Stromal cell of bone marrow (primary cell): ENCODE results near the gene PDE5A.
"Not testable (repeated sequence)": the region's sequence is repeated elsewhere in the genome, so short reads cannot be mapped to it uniquely, and the experiment has no call there.

Experiments
- DNase-seq: peaks from one replicate; pipeline ENCODE4 v3.0.0-alpha.2; 2012; ENCODE audit warnings: low read depth

Gene PDE5A

DNA sequence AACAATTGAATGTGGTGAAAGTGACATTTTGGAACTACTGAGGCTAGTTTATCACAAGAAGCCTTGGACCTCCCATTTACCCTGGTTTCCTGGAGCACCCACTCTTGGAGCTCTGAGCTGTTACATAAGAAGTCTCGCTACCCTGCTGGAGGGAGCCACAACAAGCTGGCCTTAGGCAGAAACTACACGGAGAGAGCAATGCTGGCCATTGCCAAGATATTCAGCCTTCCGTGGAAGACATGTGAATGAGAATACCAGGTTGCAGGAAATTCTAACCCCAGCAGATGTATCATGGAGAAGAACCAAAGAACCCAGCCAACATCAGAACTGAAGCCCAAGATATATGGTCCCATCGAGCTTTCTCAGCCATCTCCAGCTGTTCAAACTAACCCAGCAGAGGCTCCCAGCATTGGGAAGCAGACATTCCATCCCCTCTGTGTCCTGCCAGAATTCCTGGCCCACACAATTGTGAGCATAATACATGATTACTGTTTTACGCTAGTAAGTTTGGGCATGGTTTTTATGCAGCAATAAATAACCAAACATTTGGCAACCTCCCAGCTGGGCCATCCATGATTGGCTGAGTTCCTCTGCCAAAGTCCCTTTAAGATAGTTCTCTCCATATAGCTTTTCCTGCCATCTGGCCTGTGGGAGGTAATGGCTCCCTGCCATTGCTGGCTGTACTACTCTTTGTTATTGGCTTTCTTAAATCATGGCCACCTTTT, 17.9 kb upstream of the PDE5A start:
- no peak for DNase-seq

DNA sequence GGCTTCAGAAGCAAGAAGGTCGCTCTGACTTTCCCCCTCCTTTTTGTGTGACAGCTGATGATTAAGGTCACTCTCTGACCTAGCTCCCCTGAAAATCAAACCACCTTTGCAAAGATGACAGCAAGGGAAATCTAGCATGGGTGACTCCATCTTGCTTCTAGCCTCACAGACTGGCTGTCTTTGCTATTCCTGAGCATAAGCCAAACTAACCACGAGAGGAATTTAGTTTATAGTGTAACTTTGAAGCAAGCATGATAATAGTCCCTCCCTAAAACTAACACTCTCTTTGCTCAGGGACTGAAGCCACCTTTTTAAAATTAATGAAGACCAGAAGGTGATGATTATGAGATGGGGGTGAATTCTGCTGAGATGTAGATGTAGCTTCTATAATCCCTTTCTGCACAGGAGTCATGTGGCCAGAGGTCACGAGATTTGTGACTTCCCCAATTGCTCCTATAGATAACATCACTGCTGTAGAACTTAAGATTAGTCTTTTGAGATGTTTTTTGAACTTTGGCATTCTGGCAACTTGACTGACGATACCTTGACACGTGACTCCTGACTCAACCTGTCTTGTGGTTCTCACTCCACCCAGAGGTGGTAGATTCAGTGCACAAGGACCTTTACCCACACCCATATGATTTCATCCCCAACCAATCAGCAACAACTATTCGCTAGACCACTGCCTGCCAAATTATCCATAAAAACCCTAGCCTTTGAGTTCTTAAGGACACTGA, 14.9 kb upstream of the PDE5A start:
- DNase-seq = no peak

DNA sequence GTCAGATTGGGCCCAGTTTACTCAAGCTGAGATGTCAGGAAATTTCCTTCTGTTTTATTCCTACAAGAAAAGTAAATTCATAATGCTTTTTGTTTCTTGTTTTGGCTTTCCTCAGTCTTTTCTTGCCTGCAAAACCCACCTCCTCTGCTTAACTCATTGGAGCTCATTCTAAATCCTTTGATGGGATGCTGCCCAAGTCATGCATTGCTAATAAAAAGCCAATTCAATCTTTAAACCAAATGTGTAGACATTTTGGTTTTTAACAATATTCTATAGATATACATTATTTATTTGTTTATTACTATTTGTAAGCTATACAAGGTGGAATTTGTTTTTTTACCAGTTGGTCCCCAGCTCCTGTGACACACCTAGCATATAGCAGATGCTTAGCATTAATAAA, 13.2 kb upstream of the PDE5A start:
- DNase-seq = no peak

DNA sequence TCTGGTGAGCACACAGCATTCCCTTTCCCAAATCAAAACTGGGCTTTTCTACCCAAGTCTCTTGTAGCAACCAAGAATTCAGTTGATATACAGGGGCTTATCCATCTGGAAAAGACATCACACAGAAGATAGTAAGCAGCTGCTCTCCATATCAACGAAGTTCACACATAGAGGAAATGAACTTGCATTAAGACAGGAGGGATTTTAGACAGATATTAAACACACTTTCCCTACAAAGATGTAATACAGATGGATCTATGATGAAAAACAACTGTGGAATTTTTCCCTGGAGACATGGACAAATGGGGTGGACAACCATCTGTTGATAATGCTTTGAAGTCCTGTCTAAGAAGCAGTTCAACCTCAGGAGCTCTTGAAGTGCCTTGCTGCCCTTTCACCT, 9.8 kb upstream of the PDE5A start:
- no peak for DNase-seq

DNA sequence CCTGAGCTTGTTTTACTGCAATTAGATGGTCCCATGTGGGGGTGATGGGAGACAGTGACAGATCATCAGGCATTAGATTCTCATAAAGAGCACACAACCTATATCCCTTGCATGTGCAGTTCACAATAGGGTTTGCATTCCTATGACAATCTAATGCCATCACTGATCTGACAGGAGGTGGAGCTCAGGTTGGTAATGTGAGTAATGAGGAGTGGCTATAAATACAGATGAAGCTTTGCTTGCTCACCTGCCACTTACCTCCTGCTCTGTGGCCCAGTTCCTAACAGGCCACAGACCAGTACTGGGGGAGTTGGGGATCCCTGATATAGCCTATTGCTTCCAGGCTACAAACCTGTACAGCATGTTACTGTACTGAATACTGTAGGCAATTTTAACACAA, 8.2 kb upstream of the PDE5A start:
- DNase-seq = not testable (repeated sequence)

DNA sequence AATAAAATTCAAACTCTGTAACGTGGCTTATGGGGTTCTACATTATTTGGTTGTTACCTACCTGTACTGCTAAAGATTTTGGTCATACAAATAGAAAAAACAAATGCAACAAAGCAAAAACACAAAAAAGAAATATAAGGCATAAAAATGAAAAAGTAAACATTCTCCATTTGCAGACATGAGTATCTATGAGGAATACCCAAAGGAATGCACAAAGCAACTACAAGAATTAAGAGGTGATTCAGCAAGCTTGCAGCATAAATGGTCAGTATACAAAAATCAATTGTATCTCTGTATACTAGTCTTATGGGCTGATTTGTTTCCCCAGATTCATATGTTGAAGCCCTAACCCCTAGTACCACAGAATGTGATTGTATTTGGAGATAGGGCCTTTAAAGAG, 3.6 kb upstream of the PDE5A start:
- no peak for DNase-seq

DNA sequence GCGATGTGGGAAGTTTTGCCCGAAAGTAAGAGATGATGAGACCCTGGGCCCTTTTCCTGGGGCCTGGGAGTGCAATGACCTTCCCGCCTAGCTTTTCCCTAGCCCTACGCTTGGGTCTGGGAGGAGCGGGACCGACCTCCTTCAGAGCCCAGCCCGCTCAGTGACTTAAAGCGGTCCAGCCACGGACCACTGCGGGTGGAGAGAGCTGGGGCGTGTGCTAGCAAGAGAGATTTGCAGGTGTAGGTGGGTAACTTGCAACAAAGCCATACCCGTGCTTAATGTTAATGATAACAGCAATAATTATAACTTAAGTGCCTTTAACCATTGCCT, 503 bp upstream of the PDE5A start:
- DNase-seq = no peak

DNA sequence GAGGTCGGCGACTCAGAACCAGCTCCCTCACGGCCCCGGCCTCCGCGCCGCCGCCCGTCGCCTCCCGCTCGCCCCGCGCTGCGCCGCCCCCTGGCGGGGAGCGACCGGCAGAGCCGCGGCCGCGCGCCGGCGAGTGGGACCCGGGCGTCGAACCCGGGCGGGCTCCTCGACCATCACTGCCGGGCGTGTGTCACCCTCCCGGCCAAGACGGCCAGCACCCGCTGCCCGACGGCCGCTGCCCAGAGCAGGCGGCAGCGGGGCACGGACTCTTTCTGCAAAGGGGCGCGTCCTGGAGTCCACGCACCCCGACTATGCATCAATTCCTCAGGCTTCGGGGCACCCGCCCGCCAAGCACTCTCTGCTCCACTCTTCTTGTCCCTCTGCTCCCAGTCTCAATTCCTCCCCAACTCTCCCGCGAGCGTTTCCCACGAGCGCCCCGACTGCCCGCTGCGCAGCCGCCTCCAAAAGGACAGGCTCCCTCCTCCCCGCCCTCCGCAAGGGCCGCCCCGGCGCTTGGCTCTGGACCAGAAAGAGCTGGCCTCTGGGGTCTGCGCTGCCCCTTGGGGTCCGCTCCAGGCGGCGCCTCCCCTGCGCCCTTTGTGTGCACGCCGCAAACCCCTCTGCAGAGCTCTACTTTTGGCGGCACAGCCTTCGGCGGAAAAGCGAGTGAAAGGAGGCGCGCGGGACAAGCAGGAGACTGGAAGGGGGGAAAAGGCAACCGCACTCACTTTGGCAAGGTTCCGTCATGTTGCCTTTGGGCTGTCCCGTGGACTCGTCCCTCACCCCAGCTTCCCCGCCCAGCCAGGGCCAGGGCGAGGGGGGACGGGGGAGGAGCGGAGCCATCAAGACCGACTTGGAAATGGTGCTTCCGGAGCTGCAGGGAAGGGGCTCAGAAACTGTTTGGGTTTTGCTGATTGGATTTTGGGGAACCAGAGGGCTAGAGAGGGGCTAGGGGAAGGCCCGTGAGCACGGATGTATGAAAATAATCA, 1.0 kb downstream of the PDE5A start:
- peak; percentile 50 for DNase-seq

DNA sequence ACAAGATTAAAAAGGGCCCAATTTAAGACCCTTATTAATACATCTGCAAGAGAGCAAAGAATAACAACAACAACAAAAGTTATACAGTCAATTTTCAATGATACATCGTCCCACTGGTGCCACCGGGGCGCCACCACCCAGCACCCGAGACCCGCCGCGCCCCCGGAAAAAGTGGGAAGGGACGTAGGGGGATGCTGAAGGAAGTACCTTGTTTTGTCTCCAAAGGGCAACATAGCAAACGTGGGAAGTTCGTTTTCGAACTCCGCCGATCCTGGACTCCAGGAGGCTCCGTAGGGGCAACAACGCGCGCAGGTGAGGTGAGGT, 1.7 kb downstream of the PDE5A start:
- no peak for DNase-seq

DNA sequence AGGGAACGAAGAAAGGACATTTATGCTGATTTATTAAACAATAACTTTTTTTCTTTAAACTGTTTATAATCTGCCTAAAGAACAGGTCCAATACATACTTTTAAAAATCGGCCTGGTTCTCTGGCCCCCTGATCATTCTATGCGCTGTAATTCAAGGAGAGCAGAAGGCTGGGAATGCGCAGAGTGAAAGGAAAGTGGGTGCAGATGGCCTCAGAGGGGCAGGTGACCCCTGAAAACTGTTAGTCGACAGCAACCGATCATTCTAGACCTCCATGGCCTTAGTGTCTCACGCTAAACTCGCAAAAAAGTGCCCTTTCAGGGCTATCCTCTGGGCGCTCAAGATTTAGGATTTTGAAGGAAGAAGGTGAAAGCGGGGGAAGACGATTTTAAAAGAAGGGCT, 2.2 kb downstream of the PDE5A start:
- DNase-seq = no peak

DNA sequence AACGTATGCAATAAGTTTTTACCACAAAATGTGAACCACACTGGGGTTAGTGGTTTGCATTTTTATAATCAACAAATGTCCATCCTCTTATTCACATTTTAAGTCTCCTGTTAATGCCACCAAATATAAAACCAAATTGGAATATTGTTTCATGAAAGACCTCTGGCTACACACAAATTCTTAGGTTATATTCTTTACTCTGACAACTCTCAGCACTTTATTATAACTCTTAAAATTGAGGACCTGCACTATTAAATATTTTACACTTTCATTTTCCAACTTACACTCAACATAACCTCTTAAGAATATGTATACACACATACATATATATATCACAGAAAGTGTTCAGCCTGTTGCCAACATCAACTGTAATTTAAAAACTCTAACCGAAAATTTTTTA, 2.8 kb downstream of the PDE5A start:
- no peak for DNase-seq

DNA sequence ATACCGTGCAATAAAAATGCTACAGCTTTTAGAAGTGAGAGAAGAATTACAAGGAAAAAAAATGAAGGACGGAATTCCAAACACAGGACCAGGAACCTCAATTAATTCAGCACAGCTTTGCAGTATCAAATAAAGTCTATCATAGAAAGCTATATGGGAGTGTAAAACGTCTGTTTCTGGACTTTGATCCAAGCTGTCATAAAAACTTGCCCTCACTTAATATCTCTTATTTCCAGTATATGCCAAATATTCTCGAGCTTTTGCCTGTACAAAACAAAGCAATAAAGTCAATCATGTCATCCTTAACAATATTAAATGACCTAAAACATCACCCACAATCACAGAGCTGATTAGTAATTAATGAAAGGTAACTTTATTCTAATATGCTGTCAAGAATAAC, 4.2 kb downstream of the PDE5A start:
- no peak for DNase-seq

DNA sequence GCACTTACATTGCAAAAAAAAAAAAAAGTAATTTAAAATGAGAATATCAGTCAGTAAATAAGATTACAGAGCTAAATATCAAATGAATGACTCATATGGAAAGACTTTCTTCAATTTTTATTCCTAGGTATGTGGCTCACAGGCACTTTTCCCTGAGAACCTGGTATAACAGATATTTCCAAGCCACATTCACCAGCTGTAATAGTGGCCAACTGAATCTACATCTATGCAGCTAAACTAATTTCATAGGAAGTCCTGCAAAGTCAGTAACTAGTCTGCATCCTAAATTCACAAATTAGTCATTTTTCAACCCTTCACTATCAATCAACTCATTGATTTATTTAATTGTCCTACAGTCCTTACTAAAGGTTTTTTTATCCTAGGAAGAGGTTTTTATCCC, 5.6 kb downstream of the PDE5A start:
- DNase-seq = no peak

DNA sequence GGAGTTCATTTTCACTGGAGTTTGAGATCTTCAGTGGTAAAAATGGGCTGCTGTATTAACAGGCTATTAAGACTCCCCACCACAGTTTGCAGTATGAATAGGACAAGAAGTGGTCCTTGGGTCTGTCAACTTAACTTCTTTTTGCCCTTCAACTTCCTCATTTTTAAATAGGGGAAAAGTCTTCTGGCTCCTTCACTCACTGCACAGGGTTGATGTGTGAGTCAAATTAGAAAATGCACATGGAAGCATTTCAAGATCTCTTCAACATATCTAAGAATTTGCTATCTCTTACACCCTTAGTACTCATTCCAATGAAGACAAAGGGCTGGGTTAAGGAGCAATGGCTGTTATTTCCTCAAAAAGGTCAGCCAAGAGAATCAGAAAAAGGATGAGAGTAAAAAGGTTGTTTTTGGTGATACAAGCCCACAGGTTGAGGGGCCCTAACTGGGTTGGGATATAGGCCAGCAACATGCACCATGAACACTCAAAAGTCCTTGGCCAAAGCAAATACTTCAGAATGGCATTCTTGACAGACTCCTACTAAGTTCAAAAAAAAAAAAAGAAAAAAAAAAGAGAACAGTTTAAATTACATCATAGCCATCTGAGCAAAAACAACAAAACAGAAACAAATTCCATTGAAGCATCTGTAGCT, 13.4 kb downstream of the PDE5A start:
- DNase-seq = no peak

DNA sequence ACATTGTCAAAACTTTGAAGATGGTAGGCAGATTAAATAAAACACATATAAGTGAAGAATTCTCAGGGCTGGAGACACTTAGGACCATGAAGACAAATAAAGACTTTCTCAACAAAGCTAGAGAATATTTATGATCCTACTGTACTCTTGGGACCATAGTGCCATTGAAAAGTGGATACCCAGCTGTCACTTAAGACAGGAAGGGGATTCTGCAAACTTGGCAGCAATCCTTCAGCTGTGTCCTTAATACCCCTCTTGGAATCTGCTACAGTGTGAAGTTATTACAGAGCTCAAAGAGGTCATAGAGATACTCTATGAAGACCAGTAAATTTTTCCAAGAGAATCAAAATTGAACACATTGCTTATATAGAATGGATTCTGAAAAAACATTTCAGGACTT, 24.3 kb downstream of the PDE5A start:
- no peak for DNase-seq

DNA sequence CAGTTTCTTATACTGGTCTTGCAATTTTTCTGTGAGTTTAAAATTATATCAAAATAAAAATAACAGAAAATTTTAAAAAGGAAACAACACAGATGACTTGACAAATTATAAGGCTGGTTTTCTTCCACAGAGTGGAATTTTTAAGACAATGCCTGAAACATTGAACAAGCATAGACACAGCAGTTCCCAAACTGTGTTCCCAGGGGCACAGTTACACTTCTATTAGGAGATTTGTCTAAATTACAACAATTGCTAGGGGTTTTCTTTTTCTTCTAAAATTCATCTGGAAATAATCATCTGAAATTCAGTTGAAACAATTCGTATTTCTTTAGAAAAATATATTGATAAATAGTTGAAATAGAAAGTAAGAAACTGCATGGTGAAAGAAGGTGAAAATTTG, 26.2 kb downstream of the PDE5A start:
- DNase-seq = no peak

DNA sequence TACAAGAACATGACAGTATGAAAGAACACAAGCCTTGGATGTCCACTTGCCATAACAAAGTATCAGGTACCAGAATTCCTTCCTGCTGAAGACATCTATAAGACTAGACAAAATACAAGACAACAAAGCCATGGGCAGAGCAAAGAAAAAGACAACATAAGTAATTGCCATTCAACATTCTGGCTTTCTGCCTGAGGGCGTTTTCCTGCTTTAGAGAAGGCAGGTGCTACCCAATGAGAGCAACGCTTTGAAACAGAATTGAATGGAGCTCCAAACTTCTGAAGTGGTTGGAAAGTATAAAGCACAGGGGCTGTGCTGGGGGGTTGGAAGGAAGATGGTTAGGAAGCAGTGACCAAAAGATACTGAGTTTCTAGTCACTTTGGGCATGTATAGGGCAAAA, 30.1 kb downstream of the PDE5A start:
- no peak for DNase-seq

DNA sequence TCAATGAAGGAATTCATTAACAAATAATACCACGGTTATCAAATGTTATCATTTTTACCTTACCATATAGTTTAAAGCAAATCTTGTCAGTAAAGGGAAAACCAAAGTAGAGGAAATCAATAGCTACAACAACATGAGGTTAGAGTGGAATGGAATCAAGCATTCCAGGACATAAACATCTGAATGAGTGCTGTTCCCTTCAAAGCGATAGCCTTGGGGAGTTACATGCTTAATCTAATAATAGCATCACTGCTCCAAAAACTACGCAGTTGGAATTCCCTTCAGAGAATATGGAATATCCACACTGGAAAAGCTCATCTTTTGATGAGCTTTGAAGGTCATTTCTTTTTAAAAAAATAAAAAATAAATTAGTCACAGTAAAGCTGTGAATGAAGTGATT, 31.2 kb downstream of the PDE5A start:
- DNase-seq = no peak

DNA sequence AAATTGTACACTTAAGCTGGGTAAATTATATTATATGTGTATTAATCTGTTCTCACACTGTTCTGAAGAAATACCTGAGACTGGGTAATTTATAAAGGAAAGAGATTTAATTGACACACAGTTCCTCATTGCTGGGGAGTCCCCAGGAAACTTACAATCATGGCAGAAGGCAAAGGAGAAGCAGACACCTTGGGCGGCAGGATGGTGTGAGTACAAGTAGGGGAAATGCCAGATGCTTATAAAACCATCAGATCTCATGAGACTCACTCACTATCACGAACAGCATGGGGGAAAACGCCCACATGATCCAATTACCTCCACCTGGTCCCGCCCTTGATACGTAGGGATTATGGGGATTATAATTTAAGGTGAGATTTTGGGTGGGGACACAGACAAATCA, 34.9 kb downstream of the PDE5A start:
- no peak for DNase-seq

DNA sequence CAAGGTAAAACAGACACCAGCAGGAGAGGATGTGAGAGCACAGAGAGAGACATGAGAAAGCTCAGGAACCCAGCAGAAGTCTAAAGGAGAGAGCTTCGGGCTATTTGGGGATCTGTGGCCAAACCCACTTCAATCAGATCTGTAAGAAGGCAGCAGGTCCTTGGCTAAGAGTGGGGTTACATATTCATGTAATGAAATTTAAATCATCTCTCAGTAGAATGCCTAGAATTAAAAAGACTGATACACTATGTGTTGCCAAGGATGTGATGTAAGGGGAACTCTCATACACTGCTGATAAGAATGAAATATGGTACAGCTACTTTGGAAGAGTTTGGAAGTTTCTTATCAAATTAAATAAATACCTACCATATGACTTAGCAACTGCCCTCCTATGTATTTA, 35.8 kb downstream of the PDE5A start:
- DNase-seq = no peak

DNA sequence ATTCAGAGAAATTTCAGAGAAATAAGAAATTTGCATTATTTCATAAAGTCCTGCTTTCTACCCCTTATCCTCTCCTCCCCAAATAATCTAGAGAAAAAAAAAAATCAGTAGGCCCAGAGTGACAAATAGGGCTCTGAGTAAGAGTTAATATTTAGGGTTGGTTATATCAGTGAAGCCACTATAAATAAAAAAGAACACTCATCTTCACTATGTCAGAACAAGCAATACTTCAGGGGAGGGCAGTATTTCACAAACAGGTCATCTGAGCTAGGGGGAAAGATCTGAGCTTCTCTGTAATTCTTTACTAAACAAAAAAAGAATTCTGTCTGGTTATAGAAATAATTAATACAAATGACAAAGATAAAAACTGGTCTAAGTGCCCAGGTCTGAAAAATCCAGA, 39.4 kb downstream of the PDE5A start:
- no peak for DNase-seq

DNA sequence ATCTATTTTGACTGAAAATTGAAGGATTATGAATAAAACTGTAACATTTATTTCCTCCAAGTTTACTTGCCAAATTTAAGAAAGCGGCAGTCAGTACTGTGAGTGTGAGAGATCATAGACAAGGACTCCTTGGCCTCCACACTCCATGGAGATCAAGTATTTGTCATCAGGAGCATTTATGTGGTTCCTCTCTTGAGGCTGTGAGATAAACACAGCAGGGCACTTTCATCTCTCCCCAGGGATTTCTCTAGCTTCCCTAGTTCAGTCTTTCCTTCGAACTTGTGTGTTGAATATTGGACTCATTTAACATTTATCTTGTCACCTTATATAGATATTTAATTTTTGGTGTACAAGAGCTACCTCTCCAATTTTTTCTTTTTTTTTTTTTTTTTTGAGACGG, 40.8 kb downstream of the PDE5A start:
- DNase-seq = no peak

DNA sequence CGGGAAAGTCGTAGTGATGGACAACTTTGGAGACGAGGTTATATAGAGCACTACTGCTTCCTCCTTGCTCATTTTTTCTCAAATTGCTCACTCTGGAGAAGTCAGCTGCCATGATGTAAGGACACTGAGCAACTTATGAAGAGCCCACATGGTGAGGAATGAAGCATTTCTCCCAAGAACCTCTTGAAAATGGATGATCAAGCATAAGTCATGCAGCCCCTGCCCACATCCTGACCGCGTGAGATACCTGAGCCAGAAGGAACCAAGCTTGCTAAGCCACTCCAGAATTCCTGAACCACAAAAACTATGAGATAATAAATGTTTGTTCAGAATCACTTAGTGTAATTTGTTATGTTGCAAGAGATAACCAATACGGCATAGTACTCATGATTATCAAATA, 42.8 kb downstream of the PDE5A start:
- no peak for DNase-seq
